Measurements from ENCODE around the gene PGBD1.
A peak's percentile ranks its signal among the peaks of the same experiment; 100 is the strongest.

PGBD1 gene

GRCh38 chr6:28250747-28251146 is 30.6 kb upstream of the PGBD1 start:
- Histone ChIP-seq H4K20me1 (ENCODE audit: insufficient read depth, low read length) (no peaks in the 10 kb centered on the region), H3K4me1 (ENCODE audit: low read length) (peaks cover 5% of the 10 kb centered on the region; the same call in 1 of the 2 replicates), H3K36me3 (replicated peaks; ENCODE audit: low read depth, low read length) (no peaks in the 10 kb centered on the region), H3K4me2 (ENCODE audit: low read length) (no peak overlapping the region), H3K9ac (ENCODE audit: low read length) (no peak overlapping the region), H3K79me2 (ENCODE audit: low read length) (no peaks in the 10 kb centered on the region), H3K9me3 (ENCODE audit: insufficient read depth, low read length) (no peaks in the 10 kb centered on the region), H2AFZ (ENCODE audit: low read depth, low read length) (no peak overlapping the region), H3K27me3 (ENCODE audit: low read depth, low read length) (no peaks in the 10 kb centered on the region), H3K4me3 (ENCODE audit: low read length) (no peak overlapping the region), H3K27ac (ENCODE audit: low read length) (no peak overlapping the region)
- no peak for TF ChIP-seq EZH2phosphoT487 (IDR thresholded peaks at IDR 0.05; ENCODE audit: low read depth)
- no peak for TF ChIP-seq CTCF (IDR thresholded peaks at IDR 0.05; ENCODE audit: low read depth, low read length)

GRCh38 chr6:28251661-28252008 is 29.7 kb upstream of the PGBD1 start:
- Histone ChIP-seq H3K4me3 (ENCODE audit: low read length) (peak overlapping the region; percentile 83), H3K9me3 (ENCODE audit: insufficient read depth, low read length) (no peaks in the 10 kb centered on the region), H3K9ac (ENCODE audit: low read length) (peak overlapping the region; percentile 49), H3K4me1 (ENCODE audit: low read length) (peaks cover 5% of the 10 kb centered on the region; the same call in 1 of the 2 replicates), H3K36me3 (replicated peaks; ENCODE audit: low read depth, low read length) (no peaks in the 10 kb centered on the region), H3K79me2 (ENCODE audit: low read length) (no peaks in the 10 kb centered on the region), H3K4me2 (ENCODE audit: low read length) (peak overlapping the region; percentile 81), H4K20me1 (ENCODE audit: insufficient read depth, low read length) (no peaks in the 10 kb centered on the region), H2AFZ (ENCODE audit: low read depth, low read length) (peak overlapping the region; percentile 98), H3K27me3 (ENCODE audit: low read depth, low read length) (no peaks in the 10 kb centered on the region), H3K27ac (ENCODE audit: low read length) (no peak overlapping the region)
- TF ChIP-seq CTCF (IDR thresholded peaks at IDR 0.05; ENCODE audit: low read depth, low read length) (no peak), EZH2phosphoT487 (IDR thresholded peaks at IDR 0.05; ENCODE audit: low read depth) (no peak)

- Histone ChIP-seq H3K36me3 (replicated peaks; ENCODE audit: low read depth, low read length) (no peaks in the 10 kb centered on the region), H3K27me3 (ENCODE audit: low read depth, low read length) (no peaks in the 10 kb centered on the region), H3K4me3 (ENCODE audit: low read length) (peak within 1 kb of the TSS; percentile 83), H2AFZ (ENCODE audit: low read depth, low read length) (peak within 1 kb of the TSS; percentile 98), H3K27ac (ENCODE audit: low read length) (no peak within 1 kb of the TSS), H3K4me2 (ENCODE audit: low read length) (peak within 1 kb of the TSS; percentile 81), H3K9me3 (ENCODE audit: insufficient read depth, low read length) (no peaks in the 10 kb centered on the region), H3K79me2 (ENCODE audit: low read length) (no peaks in the 10 kb centered on the region), H3K4me1 (ENCODE audit: low read length) (peaks cover 5% of the 10 kb centered on the region; the same call in 1 of the 2 replicates), H4K20me1 (ENCODE audit: insufficient read depth, low read length) (no peaks in the 10 kb centered on the region), H3K9ac (ENCODE audit: low read length) (peak within 1 kb of the TSS; percentile 49)
- TF ChIP-seq CTCF (IDR thresholded peaks at IDR 0.05; ENCODE audit: low read depth, low read length) (no peak), EZH2phosphoT487 (IDR thresholded peaks at IDR 0.05; ENCODE audit: low read depth) (no peak)
Observed at GRCh38 chr6:28252009-28252975, 29.1 kb upstream of the PGBD1 start, which contains the start of gene ZKSCAN4. Gene ZKSCAN4, minus strand, starts transcription at chr6:28252269. Its CDS starts 289 bp downstream, at chr6:28251980.

- no peaks in the 10 kb centered on the region for H4K20me1 ChIP-seq (ENCODE audit: insufficient read depth, low read length)
- H3K27ac ChIP-seq (ENCODE audit: low read length) = no peak overlapping the region
- no peak overlapping the region for H2AFZ ChIP-seq (ENCODE audit: low read depth, low read length)
- no peaks in the 10 kb centered on the region for H3K36me3 ChIP-seq (replicated peaks; ENCODE audit: low read depth, low read length)
- peaks cover 5% of the 10 kb centered on the region; the same call in 1 of the 2 replicates for H3K4me1 ChIP-seq (ENCODE audit: low read length)
- H3K9ac ChIP-seq (ENCODE audit: low read length) = no peak overlapping the region
- H3K79me2 ChIP-seq (ENCODE audit: low read length) = no peaks in the 10 kb centered on the region
- H3K27me3 ChIP-seq (ENCODE audit: low read depth, low read length) = no peaks in the 10 kb centered on the region
- no peak overlapping the region for H3K4me3 ChIP-seq (ENCODE audit: low read length)
- H3K9me3 ChIP-seq (ENCODE audit: insufficient read depth, low read length) = no peaks in the 10 kb centered on the region
- no peak for TF ChIP-seq EZH2phosphoT487 (IDR thresholded peaks at IDR 0.05; ENCODE audit: low read depth)
- no peak for TF ChIP-seq CTCF (IDR thresholded peaks at IDR 0.05; ENCODE audit: low read depth, low read length)
- no peak overlapping the region for H3K4me2 ChIP-seq (ENCODE audit: low read length)
Observed at GRCh38 chr6:28254121-28254519, 27.3 kb upstream of the PGBD1 start.
